ENCODE results near the gene DYNC1I1.

GRCh38 chr7:96090756-96091155 lies 318.4 kb downstream of the DYNC1I1 start:
- no peak for TF ChIP-seq GATA2 (IDR thresholded peaks at IDR 0.05; ENCODE audit: low read depth, low read length)
- TF ChIP-seq GATA3 (IDR thresholded peaks at IDR 0.05; ENCODE audit: low read depth, low read length) = no peak
